GM21576 (cell line): Measurements from ENCODE around the gene ZIC2.

Source experiments
- ATAC-seq: cut with Tn5 transposase; IDR thresholded peaks from one replicate; pipeline ENCODE4 v1.9.1; 2021; ENCODE audit warnings: mild to moderate bottlenecking, moderate library complexity; ENCODE audit not compliant: unreplicated experiment

The ZIC2 gene

GRCh38 chr13:99984461-99985240 is 3.1 kb downstream of the ZIC2 start:
- no peak for ATAC-seq

GRCh38 chr13:99985241-99985874 is 3.8 kb downstream of the ZIC2 start:
- ATAC-seq = no peak

- no peak for ATAC-seq
These were observed 4.4 kb downstream of the ZIC2 start for GRCh38 chr13:99985886-99986527.

- no peak for ATAC-seq
These were observed 5.2 kb downstream of the ZIC2 start for GRCh38 chr13:99986741-99987140.

GRCh38 chr13:99987154-99988019 is 5.8 kb downstream of the ZIC2 start:
- ATAC-seq = no peak

- ATAC-seq = no peak
These were observed 7.1 kb downstream of the ZIC2 start for GRCh38 chr13:99988529-99989275.

GRCh38 chr13:99989276-99990125 is 7.9 kb downstream of the ZIC2 start:
- no peak for ATAC-seq

GRCh38 chr13:99990126-99990977 is 8.8 kb downstream of the ZIC2 start:
- no peak for ATAC-seq

- ATAC-seq = no peak
These were observed 9.6 kb downstream of the ZIC2 start for GRCh38 chr13:99991013-99991827.

- ATAC-seq = no peak
These were observed 10.5 kb downstream of the ZIC2 start for GRCh38 chr13:99991828-99992775.

GRCh38 chr13:99992949-99993351 is 11.4 kb downstream of the ZIC2 start:
- ATAC-seq = no peak

GRCh38 chr13:99993660-99994637 is 12.4 kb downstream of the ZIC2 start:
- ATAC-seq = no peak

- no peak for ATAC-seq
These were observed 13.0 kb downstream of the ZIC2 start for GRCh38 chr13:99994638-99995020.

- no peak for ATAC-seq
These were observed 13.6 kb downstream of the ZIC2 start for GRCh38 chr13:99995104-99995588.
